Stimulated activated CD4-positive, alpha-beta T cell treated with anti-CD3 and anti-CD28 coated beads, Interleukin-4, amount 100 ng/mL, for 4 hours (primary cell): ENCODE measurements around the gene MSANTD2.

Experiments used
- DNase-seq, 2 experiments: peaks; one replicate each; pipeline ENCODE4 v3.0.0-alpha.2; 2020

Gene MSANTD2

DNA sequence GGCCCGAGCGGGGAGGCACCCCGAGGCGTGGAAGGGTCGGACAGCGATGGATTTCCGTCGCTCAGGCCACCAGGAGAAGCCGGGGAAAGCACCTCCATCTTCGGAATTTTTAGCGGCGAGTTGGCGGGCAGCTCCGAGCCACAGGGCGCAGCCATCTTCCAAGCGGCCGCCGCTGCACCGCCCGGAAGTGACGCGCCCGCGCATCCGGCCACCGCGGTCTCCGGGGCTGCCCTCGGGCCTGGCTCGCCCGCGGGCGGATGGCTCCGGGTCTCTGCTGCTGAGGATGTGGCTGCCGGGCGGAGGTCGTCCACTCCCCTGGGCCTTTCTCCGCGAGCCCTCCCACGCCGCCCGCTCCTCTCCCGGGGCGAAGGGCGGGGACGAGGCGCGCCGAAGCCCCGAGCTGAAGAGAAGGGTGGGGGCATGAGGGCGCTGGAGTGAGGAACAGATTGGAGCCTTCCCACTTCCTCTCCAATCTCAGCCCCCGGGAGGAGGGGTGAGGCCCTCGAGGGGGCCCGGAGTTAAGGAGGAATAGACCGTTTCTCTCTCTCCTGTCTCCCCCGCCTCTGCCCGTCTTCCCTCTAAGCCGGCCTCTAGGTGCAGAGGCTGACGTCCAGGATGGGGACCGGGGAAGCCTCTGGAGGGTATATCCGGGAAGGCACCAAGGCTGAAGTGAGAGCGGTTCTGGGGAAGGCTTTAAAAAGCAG, at the start of gene MSANTD2:
Gene MSANTD2 (minus strand): TSS at position 181 of the 704 bp plus-strand sequence. CDS start 26 bp downstream, at position 155.
- DNase-seq: peak; percentile 69 to 77

DNA sequence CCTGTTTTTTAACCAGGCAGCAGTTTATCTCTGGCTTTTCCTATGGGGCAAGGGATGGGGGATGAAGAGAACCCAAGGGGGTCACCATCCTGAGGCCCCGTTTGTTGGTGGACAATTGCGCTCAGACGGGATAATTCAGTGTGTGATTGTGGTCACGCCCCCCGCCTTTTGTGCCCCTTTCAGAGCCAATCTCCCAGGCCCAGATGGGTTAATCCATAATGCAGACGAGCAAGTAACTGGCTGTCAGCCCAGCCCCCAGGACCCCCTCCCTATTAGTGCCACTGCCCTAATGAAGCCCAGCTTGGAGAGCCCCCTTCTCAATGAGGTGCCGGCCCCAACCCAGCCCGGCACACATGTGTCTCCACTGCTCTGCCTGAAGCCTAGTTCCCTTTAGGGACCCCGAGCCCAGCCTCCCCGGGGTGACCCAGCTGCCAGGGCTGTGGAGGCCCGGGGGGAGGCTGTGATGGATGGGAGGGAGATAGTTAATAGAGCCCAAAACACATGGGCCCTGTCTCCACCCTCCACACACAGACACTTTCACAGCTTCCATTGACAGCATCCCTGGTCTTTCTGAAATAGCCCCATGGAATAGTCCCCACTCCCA, 46.0 kb upstream of the MSANTD2 start:
- no peak for DNase-seq

DNA sequence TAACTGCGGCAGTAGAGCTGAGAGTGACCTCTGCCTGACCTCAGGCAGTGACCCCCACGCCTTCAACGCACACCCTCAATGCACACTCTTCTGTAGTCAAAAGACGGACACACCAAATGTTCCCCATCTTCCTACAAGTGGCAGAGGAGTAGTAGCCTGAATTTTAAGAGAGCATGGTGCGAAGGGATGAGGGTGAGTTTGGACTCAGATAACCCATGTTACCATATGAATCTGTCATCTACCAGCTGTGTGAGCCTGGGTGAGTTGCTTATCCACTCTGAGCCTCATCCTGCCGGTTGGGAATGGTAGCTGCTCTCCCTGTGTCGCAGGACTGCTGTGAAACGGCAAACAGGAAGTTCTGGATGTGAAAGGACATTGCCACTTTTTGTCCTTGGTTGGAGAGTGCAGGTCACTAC, 44.5 kb upstream of the MSANTD2 start:
- no peak for DNase-seq

DNA sequence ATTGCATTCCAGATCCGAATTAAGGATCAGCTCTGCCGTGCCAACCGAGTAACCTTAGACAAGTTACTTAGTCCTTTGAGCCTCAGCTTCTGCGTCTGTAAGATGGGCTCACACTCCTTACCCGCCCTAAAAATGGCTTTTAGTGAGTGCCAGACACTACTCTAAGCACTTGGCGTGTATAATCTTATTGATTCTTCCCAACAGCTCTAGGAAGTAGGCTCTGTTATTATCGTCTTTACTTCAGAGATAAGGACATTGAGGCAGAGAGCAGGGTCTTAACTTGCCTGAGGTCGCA, 43.4 kb upstream of the MSANTD2 start:
- DNase-seq: no peak

DNA sequence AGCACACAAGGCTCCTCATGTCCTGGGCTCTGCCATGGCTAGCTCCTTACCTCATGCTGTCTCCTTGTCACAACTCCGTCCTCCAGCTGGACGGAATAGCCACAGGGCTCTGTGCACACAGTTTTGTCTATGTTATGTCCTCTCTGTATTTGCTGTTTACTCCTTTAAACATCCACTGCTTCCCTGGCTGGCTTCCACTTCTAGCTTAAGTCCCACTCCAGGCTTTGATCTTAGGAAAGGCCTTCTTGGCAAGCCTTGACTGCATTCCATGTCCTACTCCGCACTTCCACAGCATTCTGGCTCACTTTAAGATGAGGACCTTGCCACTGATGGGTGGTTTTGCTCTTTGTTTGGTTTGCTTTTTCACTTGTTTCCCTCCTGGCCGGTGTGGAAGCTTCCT, 42.1 kb upstream of the MSANTD2 start:
- no peak for DNase-seq

DNA sequence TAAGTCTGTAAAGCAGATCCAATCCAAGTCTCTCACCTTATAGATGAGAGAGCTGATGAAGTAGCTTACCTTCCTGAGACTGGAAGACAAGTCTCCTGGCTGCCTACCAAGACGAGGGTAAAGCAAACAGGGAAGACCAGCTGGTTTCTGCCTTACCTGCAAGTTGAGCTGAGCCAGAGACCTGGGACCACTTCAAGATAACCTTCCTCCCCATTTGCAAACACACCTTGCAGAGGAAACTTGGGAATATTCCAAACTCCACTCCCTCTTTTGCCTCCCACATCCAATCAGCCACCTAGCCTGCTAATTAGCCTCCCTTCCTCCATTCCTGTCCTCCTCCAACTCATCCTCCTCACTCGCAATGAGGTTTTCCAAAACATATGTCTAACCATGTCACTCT, 41.6 kb upstream of the MSANTD2 start:
- no peak for DNase-seq

DNA sequence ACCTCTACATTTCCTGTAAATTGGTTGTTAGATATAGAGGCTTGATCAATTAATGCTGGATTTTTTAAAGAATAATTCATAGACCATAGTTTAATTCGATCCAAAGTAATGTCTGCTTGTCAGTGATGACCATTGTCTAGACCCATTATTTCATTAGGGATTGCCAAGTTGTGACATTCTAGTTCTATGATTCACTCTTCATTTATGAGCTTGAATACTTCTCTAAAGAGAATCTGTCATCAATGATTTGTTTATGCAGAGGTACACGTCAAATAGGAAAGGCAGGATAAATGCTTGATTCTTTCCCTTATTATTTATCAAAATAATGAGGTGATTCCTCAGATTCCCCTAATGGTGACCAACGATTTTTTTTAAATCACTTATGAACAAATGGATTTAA, 41.0 kb upstream of the MSANTD2 start:
- no peak for DNase-seq

DNA sequence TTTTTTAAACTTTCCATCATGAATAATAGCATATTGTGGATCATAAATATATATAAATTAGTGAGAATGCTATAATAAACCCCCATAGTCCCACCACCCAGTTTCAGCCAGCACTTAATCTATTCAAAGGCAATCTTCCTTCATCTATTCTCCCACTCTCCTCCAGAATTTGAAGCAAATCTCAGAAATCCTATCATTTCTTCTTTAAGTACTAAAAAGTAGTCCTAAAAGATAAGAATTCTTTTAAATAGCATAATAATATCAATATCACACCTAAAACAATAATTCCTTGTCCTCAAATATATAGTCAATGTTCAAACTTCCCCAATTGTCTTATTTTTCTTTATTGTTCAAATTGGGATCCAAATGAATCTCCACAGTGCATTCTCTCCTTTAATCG, 40.5 kb upstream of the MSANTD2 start:
- no peak for DNase-seq

DNA sequence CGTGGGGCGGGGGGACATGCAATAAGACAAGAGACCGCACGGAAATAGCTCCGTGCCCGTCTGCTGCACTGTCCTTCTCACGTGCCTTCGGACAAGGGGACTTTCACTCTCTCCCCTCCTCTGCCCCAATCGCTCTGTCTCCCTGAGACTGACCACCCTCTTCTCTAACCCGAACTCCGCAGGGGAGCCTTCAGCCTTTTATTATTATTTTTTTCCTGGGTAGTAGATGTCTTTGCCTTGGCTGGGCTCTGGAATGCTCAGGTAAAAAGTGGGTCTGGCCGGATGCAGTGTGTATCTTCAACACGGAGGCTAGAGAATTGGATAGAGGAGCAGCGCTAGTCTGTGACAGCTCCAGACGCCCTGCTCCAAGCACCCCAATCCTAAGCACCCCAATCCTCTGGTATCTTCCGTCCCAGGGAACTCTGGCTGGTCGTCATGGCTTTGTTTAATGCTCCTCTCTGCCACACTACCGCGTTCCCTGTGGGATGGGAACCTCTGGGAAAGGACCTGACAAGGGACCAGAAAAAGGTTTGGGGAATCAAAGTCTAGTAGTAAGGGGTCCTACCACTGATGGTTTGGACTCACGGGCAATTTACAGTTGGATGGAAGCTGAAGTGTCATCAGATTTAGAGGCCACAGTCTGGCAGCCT, 39.9 kb upstream of the MSANTD2 start:
- no peak for DNase-seq

DNA sequence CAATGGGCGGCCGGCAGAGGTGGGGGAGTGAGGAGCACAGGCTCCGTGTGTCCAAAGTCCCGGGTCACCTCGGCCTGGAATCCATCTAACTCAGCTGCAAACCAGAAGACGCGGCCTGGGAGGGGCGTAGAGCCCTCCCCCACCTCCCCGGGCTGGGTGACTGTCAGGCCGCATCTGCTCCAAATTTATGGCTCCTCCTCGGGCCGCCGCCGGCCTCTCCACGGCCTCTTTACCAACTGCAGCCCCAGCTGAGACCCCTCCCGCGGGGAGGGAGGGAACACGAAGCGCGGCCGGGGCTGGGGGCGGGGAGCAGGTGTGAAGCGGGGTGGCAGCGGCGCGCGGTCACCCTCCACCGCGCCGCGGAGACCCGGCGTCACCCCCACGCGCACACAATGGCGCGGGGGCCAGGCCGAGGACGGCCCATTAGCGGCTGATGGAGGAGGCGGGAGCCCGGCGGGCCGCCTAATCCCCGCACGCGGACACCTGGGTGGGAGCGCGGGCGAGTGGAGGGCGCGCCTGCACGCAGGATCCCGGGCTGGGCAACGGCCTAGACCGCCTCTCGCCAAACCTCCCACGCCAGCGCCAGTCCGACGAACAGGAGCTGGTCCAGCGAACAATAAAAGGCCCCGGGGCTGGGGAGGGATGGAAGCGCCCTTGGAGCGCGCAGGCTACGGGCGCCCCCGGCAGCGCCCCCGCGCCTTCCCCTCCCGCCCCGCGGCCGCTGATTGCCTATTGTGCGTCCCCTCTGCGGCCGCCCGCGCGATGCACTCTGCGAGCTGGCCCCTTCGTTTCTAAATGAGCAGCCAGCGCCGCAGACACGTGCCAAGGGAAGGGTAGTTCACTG, 39.1 kb upstream of the MSANTD2 start:
- peak in 1 of 2 experiments; percentile 6 for DNase-seq

DNA sequence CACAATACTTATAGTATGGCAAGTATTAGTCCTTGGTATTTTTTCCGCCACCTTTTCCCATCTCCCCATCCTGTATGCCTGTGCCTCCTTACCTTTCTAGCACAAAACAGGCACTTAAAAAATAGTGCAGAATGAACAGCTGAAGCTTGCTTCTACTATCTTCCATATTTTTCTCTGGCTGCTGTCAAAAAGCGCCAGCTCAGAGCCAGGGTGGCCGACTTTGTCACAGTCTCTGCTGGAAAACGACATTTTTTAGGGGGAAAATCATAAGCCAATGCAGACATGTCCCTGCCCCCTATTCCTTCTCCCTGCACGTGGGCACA, 38.6 kb upstream of the MSANTD2 start:
- no peak for DNase-seq

DNA sequence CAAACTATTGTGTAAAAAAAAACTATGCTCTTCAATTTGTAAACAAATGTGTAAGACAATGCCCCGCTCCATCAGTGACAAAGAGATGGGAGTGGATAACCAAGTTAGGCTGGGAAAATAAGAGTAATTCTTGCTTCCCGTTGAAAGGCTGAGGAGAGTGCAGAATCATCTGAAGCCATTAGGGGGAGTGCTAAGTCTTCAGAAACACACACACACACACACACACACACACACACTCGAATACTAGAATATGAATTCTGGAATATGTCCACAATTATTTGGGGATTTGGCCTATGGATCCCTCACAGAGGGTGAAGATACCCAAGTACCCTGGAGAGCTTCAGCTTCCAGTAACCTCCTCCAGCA, 37.3 kb upstream of the MSANTD2 start:
- no peak for DNase-seq

DNA sequence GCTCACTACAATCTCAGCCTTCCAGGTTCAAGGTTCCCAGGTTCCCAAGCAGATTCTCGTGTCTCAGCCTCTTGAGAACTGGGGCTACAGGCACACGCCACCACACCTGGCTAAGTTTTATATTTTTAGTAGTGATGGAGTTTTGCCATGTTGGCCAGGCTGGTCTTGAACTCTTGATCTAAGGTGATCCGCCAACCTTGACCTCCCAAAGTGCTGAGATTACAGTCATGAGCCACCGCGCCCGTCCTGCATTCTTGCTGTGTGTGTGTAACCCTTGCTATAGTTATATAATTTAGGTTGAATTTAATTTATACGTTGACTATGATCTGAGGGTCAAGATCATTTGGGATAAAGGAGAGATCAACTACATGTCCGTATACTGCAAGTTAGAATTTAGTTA, 35.7 kb upstream of the MSANTD2 start:
- no peak for DNase-seq

DNA sequence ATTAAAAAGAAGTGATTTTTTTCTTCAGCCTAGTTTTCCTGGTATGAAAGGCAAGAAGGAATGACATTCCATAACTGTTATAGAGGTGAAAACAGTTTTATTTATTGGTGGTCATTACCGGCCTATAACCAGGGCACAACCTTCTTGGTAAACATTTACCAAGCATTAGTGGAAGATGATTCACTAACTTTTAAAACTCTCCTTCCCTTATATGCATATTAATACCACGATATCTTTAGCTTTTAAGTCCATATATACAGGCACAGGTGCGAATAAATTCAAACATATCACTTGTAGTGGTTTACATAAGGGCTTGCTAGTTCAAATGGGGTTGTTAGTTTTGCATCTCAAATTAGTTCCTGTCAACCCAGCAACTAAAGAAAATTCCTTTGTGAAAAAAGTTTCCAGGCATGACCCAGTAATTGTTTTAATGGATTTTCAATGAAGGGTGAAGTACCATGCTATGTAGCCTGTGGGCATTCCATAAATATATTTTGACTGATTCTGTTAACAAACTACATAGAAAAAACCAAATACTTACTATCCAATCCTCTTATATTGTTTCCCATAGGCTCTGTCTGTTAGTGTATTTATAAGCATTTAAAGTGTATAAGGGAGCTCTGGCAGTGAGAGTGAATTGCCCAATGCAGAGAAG, 34.4 kb upstream of the MSANTD2 start:
- DNase-seq: no peak

DNA sequence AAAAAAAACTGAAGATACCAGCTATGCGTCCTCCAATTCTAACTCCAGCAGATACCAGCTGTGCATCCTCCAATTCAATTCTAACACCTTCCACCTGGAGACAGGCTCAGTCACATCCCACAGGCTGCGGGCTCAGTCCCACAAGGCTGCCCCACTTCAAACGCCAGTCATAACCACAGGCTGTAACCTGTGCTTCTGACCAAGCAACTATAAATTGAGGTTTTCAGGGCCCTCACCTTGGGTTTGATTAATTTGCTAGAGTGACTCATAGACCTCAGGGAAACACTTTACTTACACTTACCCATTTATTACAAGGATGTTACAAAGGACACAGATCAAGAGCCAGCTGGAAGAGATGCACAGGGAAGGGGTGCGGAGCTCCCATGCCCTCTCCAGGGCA, 32.4 kb upstream of the MSANTD2 start:
- no peak for DNase-seq

DNA sequence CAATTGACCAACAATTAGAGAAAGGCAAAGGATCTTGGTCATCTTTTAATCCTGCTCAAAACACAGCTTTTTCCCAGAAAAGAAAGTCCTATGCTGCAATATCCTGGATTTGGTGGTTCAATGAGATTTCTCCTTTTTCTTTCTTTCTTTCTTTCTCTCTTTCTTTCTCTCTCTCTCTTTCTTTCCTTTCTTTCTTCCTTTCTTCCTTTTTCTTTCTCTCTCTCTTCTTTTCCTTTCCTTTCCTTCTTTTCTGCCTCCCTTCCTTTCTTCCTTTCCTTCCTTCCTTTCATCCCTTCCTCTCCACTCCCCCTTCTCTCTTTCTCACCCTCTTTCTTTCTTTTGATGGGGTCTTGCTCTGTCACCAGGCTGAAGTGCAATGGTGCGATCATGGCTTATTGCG, 31.7 kb upstream of the MSANTD2 start:
- DNase-seq: no peak

DNA sequence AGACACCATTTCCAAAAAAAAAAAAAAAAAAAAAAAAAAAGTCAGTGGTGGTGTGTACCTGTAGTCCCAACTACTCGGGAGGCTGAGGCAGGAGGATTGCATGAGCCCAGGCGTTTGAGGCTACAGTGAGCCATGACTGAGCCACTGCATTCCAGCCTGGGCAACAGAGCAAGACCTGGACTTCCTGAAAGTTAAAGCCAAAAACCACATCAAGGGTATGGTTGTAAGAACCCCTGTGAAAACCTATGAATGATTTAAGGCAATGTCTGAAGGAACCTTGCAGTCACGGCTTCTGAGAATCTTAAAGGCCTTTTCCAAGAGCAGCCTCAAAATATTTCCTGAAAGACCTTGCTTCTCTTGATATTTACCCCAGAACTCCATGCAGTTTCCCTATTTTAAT, 30.5 kb upstream of the MSANTD2 start:
- DNase-seq: no peak

DNA sequence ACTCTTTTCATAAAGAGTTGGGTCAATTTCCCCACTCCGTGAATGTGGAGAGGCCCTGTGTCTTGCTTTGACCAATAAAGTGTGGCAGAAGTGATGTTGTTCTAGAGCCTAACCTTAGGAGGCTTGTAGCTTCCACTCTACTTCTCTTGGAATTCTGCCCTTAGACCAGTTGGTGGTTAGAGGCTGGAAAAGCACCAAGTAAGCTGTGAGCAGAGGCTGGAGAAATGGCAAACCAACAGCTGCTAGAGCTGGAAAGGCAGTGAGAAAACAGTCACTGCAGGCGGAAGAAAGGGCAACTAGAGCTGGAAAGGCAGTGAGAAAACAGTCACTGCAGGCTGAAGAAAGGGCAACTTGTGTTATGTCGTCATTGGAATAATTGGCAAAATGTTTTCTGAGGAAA, 29.8 kb upstream of the MSANTD2 start:
- no peak for DNase-seq

DNA sequence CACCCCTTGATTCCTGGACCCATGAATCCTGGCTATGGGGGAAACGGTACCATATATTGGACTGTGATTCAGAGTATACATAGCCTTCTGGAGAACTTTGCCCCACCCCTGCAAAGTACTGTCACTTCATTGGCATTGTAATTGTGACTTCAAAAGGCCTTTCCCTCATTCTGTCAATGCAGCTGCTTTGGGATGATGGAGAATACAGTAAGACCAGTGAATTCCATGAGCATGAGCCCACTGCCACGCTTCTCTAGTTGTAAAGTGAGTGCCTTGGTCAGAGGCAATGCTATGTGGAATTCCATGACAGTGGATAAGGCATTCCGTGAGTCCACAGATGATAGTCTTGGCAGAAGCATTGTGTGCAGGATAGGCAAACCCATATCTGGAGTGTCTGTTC, 25.7 kb upstream of the MSANTD2 start:
- DNase-seq: no peak

DNA sequence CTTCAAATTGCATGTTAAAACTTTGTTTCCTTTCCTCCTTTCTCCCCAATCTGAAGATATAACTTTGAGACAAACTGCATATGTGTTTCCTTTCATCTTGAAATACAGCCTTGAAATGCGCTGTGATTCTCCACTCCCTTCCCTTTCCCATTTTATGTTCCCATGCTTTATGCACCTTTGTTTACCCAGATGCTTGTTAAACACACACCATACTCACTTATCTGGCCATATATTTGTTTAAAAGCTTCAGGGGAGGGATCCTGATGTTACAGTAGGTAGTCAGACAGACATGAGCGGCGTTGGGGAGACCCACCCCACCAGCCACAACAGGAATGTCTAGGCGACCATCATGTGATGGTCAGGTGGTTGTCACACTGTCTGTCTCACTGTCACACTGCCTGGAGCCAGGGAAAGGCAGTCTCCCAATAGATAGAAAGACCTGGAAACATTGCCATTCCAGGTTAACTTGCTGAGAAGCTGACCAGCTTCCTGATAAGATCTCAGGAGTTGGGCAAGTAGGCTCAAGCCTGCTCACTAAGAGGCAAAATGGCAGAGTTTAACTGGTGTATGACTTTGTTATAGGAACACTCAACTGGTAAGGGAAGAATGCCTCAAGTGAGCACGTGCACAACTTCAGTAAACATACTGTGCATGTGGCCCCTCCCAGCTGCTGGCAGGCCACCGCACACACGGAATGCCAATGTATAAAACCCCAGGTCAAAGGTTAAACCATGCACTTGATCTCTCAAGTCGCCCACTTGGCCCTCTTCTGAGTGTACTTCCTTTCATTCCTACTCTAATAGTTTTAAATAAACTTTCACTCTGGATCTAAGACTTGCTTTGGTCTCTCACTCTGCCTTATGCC, 23.5 kb upstream of the MSANTD2 start:
- no peak for DNase-seq

DNA sequence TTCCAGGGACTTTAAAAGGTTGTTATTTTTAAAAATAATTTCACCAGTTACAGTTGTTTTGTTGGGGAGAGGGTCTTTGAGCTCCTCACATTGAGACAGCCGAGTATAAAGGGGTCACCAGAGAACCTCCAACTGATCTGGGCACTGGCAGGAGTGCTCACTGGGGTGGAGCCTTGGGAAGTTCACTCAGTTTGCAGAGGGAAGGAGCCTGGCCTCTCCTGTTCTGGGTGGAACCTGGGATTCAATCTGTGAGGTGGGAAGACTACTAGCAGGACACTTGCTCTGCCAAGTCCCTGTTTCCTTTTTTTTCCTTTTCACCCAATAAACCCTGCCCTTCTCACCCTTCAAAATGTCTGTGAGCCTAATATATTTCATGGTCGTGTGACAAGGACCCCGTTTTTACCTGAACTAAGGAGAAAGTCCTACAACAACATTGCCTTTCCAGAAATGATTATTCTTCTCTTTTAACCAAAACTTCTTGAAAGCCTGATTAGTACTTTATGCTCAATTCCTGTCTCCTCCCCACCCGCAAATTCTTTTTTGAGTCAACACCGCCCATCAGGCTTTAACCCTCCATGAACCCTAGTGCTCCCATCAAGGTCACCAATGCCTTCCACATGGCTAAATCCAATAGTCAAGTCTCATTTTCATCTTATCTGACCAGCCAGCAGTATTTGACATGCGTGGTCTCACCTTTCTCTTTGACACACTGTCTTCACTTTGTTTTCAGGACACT, 22.0 kb upstream of the MSANTD2 start:
- no peak for DNase-seq

DNA sequence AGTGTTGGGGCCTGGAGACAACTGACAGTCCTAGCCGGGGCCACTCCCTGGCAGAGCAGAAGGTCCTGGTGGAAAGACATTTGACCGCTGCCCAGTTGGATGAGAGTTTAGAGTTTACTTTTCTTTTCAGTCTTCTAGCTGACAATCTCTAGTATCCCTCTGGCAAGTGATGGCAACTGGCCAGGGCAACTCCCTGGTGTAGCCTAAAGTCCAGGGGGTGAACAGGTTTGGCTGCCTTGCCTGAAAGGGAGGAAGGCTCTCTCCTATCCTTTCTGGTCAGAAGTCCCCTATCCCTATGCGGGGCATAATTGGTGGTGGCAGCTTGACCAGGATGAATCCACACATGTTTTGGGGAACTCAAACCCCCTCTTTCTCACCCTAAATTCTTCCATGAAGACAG, 16.8 kb upstream of the MSANTD2 start:
- no peak for DNase-seq
